Measurements from ENCODE around the gene DIPK1A. TPM values are rescaled to one million over a fixed set of nuclear protein-coding genes. Genes with fewer than 3 reads are reported as not detected.
A peak's percentile ranks its signal among the peaks of the same experiment; 100 is the strongest.

The DIPK1A gene
- total RNA-seq, 1 donor from 2014 or later: 5.6 TPM

DNA sequence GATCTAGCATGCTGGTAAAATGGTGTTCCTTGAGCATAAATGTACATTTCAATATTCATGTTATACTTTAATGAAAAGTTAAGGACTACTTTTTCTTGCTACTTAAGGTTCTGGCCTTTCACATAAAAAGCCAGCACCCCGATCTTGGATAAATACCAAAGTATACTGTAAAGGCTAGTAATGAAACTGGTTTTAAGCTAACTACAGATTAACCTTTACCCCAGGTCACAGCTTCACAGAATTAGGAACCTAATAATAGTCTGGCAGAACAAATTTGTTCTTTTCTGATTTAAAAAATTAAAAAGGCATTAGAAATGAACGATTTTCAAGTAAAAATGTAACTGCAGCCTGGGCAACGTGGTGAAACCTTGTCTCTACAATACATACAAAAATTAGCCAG is 23.5 kb downstream of the DIPK1A start:
- Histone ChIP-seq H3K27me3 (ENCODE audit: low read depth) (no peaks in the 10 kb centered on the region), H3K9me3 (no peaks in the 10 kb centered on the region), H3K4me1 (peaks cover 17% of the 10 kb centered on the region), H3K27ac (no peak overlapping the region), H3K4me3 (no peak overlapping the region), H3K36me3 (no peaks in the 10 kb centered on the region)
- TF ChIP-seq CTCF (IDR thresholded peaks at IDR 0.05): no peak
- DNase-seq (no peak), ATAC-seq (no peak)
- intact Hi-C loops (cut with DNase I): no loop called here

- H3K4me3 ChIP-seq: no peak overlapping the region
- DNase-seq (no peak), ATAC-seq (no peak)
- TF ChIP-seq CTCF (IDR thresholded peaks at IDR 0.05): no peak
- H3K36me3 ChIP-seq: no peaks in the 10 kb centered on the region
- no peaks in the 10 kb centered on the region for H3K9me3 ChIP-seq
- no peak overlapping the region for H3K27ac ChIP-seq
- H3K27me3 ChIP-seq (ENCODE audit: low read depth): no peaks in the 10 kb centered on the region
- peaks cover 17% of the 10 kb centered on the region for H3K4me1 ChIP-seq
- intact Hi-C loops (cut with DNase I): no loop called here
Measured at GRCh38 chr1:92936865-92937264, 24.4 kb downstream of the DIPK1A start.

DNA sequence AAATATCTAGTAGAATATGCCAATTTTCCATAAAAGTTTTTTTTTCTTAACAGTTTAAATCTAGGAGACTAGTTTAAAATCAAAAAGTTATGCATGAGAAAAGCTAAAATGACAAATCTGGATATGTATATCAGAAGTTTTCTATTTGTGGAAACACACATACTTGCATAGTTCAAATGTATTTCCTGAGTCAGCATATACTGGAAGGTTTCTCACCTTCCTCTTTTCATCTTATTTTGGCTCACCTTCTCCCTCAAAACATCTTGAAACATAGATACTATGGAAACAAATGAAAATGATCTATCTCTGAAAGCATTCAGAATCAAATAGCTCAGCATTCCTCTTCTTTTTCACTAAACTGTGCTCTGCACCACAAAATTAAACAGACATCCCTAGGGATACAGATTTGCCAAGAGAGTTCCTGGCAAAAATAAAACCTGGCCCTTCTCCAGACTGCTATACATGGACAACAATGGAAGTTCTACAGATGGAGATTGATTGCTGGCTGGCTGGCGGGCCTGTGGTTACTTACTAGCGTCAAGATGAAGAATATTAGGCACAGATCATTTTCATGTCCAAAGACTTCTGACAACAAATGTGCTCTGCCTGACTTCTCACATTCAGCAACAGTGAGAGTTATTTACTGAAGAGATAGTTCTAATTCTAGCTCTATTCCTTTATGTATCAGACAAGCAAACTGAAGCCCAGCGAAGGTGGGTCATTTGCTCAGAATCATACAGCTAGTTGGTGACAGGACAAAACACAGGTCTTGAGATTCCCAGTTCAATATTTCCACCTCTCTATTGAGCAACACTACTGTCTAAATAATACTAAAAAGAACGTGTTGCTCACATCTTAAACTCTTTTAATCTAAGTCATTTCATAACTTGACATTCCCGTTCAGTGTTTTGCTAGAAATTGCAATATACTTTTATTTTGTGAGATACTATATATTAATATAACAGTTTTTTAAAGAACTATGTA is 26.6 kb downstream of the DIPK1A start:
- ATAC-seq (no peak), DNase-seq (no peak)
- Histone ChIP-seq H3K4me3 (no peak overlapping the region), H3K27ac (no peak overlapping the region), H3K27me3 (ENCODE audit: low read depth) (no peaks in the 10 kb centered on the region), H3K4me1 (peaks cover 17% of the 10 kb centered on the region), H3K9me3 (no peaks in the 10 kb centered on the region), H3K36me3 (no peaks in the 10 kb centered on the region)
- intact Hi-C loops (cut with DNase I): no loop called here
- TF ChIP-seq CTCF (IDR thresholded peaks at IDR 0.05): no peak

DNA sequence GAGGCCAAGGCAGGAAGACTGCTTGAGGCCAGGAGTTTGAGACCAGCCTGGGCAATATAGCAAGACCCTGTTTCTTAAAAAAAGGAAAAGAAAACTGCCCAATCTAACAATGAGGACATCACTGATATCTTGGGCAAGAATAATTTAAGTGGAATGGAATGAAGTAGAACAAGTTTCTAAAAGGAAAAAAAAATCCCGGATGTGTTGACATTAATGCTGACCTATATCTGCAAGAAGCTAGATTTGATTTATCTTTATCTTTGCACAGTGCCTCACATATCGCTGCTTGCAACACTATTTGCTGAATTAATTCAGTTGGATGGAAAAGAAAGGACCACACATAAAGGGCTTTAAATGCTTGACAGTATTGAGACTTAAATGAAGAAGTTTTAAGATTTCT is 27.8 kb downstream of the DIPK1A start:
- intact Hi-C loops (cut with DNase I): no loop called here
- Histone ChIP-seq H3K4me3 (no peak overlapping the region), H3K27me3 (ENCODE audit: low read depth) (no peaks in the 10 kb centered on the region), H3K27ac (no peak overlapping the region), H3K9me3 (no peaks in the 10 kb centered on the region), H3K36me3 (no peaks in the 10 kb centered on the region), H3K4me1 (peaks cover 17% of the 10 kb centered on the region)
- DNase-seq (no peak), ATAC-seq (peak in 1 of 2 donors; percentile 29)
- TF ChIP-seq CTCF (IDR thresholded peaks at IDR 0.05): no peak

DNA sequence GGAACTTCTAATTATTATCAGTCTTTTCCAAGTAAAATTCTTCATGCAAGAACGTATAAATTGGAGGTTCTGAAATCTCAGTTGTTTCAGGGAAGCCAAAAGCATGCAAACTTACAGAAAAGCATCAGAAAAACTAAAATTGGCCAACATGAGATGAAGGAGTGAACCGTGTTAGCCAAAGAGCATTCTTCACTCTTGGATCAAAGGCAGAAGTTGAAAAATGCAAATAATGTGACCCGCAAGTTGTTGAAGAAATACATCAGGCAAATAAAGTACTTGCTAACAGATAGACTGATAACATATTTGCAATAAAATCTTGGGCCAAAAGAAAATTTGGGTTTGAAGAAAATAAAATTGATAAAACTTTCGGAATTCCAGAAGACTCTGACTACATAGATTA is 29.6 kb downstream of the DIPK1A start:
- no peak overlapping the region for H3K4me3 ChIP-seq
- ATAC-seq (no peak), DNase-seq (no peak)
- no peak for TF ChIP-seq CTCF (IDR thresholded peaks at IDR 0.05)
- intact Hi-C loops (cut with DNase I): no loop called here
- H3K36me3 ChIP-seq: no peaks in the 10 kb centered on the region
- peaks cover 17% of the 10 kb centered on the region for H3K4me1 ChIP-seq
- no peaks in the 10 kb centered on the region for H3K9me3 ChIP-seq
- H3K27me3 ChIP-seq (ENCODE audit: low read depth): no peaks in the 10 kb centered on the region
- no peak overlapping the region for H3K27ac ChIP-seq

All from lower lobe of right lung (tissue), 2 donors.